Activated B cell treated with CpG ODN at 0.5 μM for 24 hours (primary cell): Measurements from ENCODE around the gene EIF3M. TPM values are rescaled to one million over a fixed set of nuclear protein-coding genes. Genes with fewer than 3 reads are reported as not detected.

ENCODE experiments used
- ATAC-seq: fragments of 200-7000 bp; cut with Tn5 transposase; one replicate; pipeline ENCODE4 v1.10.0; 2021; ENCODE audit warnings: low read depth, mild to moderate bottlenecking, moderate library complexity
- CTCF ChIA-PET: fragments of 350-600 bp; sonication (Branson Sonifier 250); formaldehyde crosslinking; loops from one replicate; lab custom pipeline; 2021; ENCODE audit warnings: antibody characterized with exemption; lab: Charles Lee
- POLR2A ChIA-PET: fragments of 350-600 bp; sonication (Branson Sonifier 250); formaldehyde crosslinking; loops from one replicate; lab custom pipeline; 2021; ENCODE audit warnings: antibody characterized with exemption; lab: Charles Lee
- DNase-seq: peaks from one replicate; pipeline ENCODE4 v3.0.0; 2022
- H3K27ac Mint-ChIP-seq: one replicate; pipeline ENCODE4 v1.8.0; 2020; ENCODE audit warnings: mixed read lengths
- H3K27me3 Mint-ChIP-seq: one replicate; pipeline ENCODE4 v1.8.0; 2021; ENCODE audit warnings: mixed read lengths
- H3K36me3 Mint-ChIP-seq: one replicate; pipeline ENCODE4 v1.8.0; 2021; ENCODE audit warnings: low read depth, mixed read lengths
- H3K4me1 Mint-ChIP-seq: one replicate; pipeline ENCODE4 v1.8.0; 2021; ENCODE audit warnings: mixed read lengths
- H3K4me3 Mint-ChIP-seq: one replicate; pipeline ENCODE4 v1.8.0; 2020; ENCODE audit warnings: mild to moderate bottlenecking, mixed read lengths
- H3K9me3 Mint-ChIP-seq: one replicate; pipeline ENCODE4 v1.8.0; 2020; ENCODE audit warnings: mixed read lengths
- CTCF ChIP-seq: fragments of 200-600 bp; IDR thresholded peaks from one replicate; pipeline ENCODE4 v1.8.0; 2022; ENCODE audit warnings: antibody characterized with exemption, mild to moderate bottlenecking
- intact Hi-C: fragments of 100-400 bp; cut with micrococcal nuclease; formaldehyde crosslinking; loops from one replicate; pipeline ENCODE4 v1.15.1; 2024
- total RNA-seq: library from RNA; stranded (reverse); gene quantifications from 2 replicates; pipeline ENCODE4 v1.2.3, GENCODE V29; 2022

Gene EIF3M
- total RNA-seq, 1 donor from 2014 or later, result 234 TPM

- CTCF ChIA-PET, result no interaction called here
- H3K27me3 Mint-ChIP-seq, result peaks cover 6% of the 10 kb centered on the region
Measured at GRCh38 chr11:32616903-32617302, 33.3 kb downstream of the EIF3M start.

GRCh38 chr11:32630844-32631243 is 47.2 kb downstream of the EIF3M start:
- Mint-ChIP-seq H3K4me1 (no peaks in the 10 kb centered on the region), H3K27ac (no peak overlapping the region), H3K36me3 (no peaks in the 10 kb centered on the region), H3K4me3 (no peak overlapping the region), H3K27me3 (no peaks in the 10 kb centered on the region), H3K9me3 (no peaks in the 10 kb centered on the region)
- POLR2A ChIA-PET, result no interaction called here
- TF ChIP-seq CTCF, result no peak
- ATAC-seq (no peak), DNase-seq (no peak)
- intact Hi-C loops, result no loop called here
- CTCF ChIA-PET, result no interaction called here

More at GRCh38 chr11:32616903-32617302, 33.3 kb downstream of the EIF3M start:
- POLR2A ChIA-PET, result no interaction called here
- H3K4me1 Mint-ChIP-seq, result peaks cover 5% of the 10 kb centered on the region
- no peak overlapping the region for H3K27ac Mint-ChIP-seq
- no peaks in the 10 kb centered on the region for H3K36me3 Mint-ChIP-seq
- no peak overlapping the region for H3K4me3 Mint-ChIP-seq
- ATAC-seq, result no peak
- intact Hi-C loops, result no loop called here
- no peak for DNase-seq
- peaks cover 13% of the 10 kb centered on the region for H3K9me3 Mint-ChIP-seq
- TF ChIP-seq CTCF, result no peak

GRCh38 chr11:32635819-32636218 is 52.2 kb downstream of the EIF3M start:
- no peaks in the 10 kb centered on the region for H3K36me3 Mint-ChIP-seq
- H3K9me3 Mint-ChIP-seq, result no peaks in the 10 kb centered on the region
- DNase-seq (no peak), ATAC-seq (no peak)
- POLR2A ChIA-PET, result no interaction called here
- H3K27ac Mint-ChIP-seq, result no peak overlapping the region
- peaks cover 6% of the 10 kb centered on the region for H3K27me3 Mint-ChIP-seq
- no peak for TF ChIP-seq CTCF
- no peak overlapping the region for H3K4me3 Mint-ChIP-seq
- CTCF ChIA-PET, result no interaction called here
- H3K4me1 Mint-ChIP-seq, result no peaks in the 10 kb centered on the region
- intact Hi-C loops, result no loop called here

GRCh38 chr11:32641361-32641760 is 57.7 kb downstream of the EIF3M start:
- no peaks in the 10 kb centered on the region for H3K36me3 Mint-ChIP-seq
- no peaks in the 10 kb centered on the region for H3K9me3 Mint-ChIP-seq
- no peak for TF ChIP-seq CTCF
- DNase-seq, result no peak
- peaks cover 8% of the 10 kb centered on the region for H3K27me3 Mint-ChIP-seq
- intact Hi-C loops, result no loop called here
- no peak for ATAC-seq
- no peak overlapping the region for H3K27ac Mint-ChIP-seq
- H3K4me3 Mint-ChIP-seq, result no peak overlapping the region
- ChIA-PET POLR2A (no interaction called here), CTCF (no interaction called here)
- H3K4me1 Mint-ChIP-seq, result no peaks in the 10 kb centered on the region

GRCh38 chr11:32643526-32643925 is 59.9 kb downstream of the EIF3M start:
- no peak for TF ChIP-seq CTCF
- ChIA-PET POLR2A (no interaction called here), CTCF (no interaction called here)
- no peaks in the 10 kb centered on the region for H3K9me3 Mint-ChIP-seq
- H3K4me3 Mint-ChIP-seq, result no peak overlapping the region
- no peak for ATAC-seq
- no peaks in the 10 kb centered on the region for H3K36me3 Mint-ChIP-seq
- no peak overlapping the region for H3K27ac Mint-ChIP-seq
- intact Hi-C loops, result no loop called here
- DNase-seq, result no peak
- H3K27me3 Mint-ChIP-seq, result peaks cover 6% of the 10 kb centered on the region
- no peaks in the 10 kb centered on the region for H3K4me1 Mint-ChIP-seq

Other genes starting within 250 kb of the EIF3M start
- gene WT1, start 148.3 kb upstream of the EIF3M start, total RNA-seq, result not detected in 2 replicates
- gene CCDC73, start 210.8 kb downstream of the EIF3M start, total RNA-seq, result 0.07 TPM in 1 of 2 replicates, not detected in the other
- gene PRRG4, start 246.1 kb downstream of the EIF3M start, total RNA-seq, result 0.17 and 0.33 TPM in 2 replicates